AG09309 (cell line): ENCODE data around the gene EHD4.

Source experiments
- DNase-seq: peaks from one replicate; pipeline ENCODE4 v3.0.0-alpha.2; 2010; ENCODE audit warnings: low read depth
- H3K4me3 ChIP-seq: 2 replicates; pipeline ENCODE4 v1.5.1; 2011; ENCODE audit warnings: mild to moderate bottlenecking, low read depth, low read length, moderate library complexity; ENCODE audit not compliant: control insufficient read depth
- CTCF ChIP-seq: IDR thresholded peaks from 2 replicates; pipeline ENCODE4 v1.5.1; 2011; ENCODE audit warnings: mild to moderate bottlenecking, low read depth, low read length, inconsistent platforms; ENCODE audit not compliant: insufficient read depth, control insufficient read depth; ENCODE audit errors: missing control alignments

The EHD4 gene

GRCh38 chr15:41950489-41950888, 21.9 kb downstream of the EHD4 start:
- DNase-seq = no peak
- no peak for TF ChIP-seq CTCF
- H3K4me3 ChIP-seq = no peak overlapping the region

DNA sequence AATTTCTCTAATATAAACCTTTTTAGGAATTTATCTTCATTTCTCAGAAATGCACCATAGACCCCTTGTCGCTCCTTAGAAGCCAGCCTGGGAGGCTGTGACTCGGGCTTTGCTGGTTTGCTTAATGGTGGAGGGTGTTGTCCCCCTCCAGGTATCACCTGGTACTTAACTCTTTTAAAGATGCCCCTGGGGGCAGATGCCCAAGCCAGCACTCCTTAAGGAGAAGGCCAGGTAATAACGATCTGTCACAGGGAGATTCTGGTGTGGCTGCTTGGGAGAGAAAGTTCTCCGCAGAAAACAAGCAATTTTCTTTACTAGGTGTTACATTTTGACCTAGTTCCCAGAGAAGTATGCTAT, 22.3 kb downstream of the EHD4 start:
- H3K4me3 ChIP-seq = no peak overlapping the region
- no peak for DNase-seq

DNA sequence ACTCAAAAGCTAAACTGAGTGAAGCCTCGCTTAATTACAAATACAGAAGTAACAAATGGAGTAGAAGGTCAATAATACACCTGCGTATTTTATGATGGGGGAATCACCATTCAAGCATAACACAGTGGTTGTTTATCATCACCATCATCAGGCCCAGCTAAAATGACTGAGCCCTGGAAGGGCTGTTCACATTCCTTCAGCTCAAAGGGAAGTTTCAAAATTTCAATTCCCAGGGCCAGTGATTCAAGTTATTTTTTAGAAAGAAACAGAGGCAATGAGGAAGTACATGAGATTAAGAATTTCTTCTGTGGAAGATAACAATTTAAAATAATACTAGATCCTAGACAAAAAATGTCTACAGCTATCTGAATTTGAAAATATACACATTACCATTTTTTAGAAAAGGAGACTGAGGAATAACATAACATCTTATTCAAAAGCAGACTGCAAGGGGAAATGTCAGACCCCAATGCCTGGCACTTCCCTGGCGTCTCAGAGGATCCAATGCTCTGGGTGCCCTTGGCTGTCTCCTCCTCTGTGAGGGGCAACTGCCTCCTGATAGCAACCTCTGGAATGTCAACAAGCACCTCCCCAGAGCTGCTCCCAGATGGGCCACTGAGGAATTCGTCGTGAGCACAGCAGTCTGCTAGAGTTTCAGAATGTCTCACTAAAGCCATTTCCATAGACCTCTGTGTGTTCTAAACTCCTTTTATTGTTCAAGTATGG, 22.8 kb downstream of the EHD4 start:
- DNase-seq = no peak
- no peak overlapping the region for H3K4me3 ChIP-seq
- TF ChIP-seq CTCF = no peak

More for the DNA sequence above, 22.3 kb downstream of the EHD4 start:
- TF ChIP-seq CTCF = no peak

DNA sequence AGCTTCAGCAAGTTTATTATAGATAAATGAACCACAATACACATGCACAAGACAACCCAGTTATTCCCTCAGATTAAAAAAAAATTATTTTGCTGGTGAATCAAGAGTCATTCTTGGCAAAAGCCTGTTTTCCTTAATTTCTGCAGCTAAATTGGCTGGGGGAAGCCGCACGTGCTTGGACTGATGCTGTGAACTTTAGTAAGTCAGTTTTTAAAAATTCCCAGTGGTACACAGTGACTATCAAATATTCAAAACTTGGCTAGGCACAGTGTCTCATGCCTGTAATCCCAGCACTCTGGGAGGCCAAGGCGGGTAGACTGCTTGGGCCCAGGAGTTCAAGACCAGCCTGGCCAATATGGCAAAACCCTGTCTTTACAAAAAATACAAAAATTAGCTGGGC, 23.9 kb downstream of the EHD4 start:
- no peak for TF ChIP-seq CTCF
- no peak overlapping the region for H3K4me3 ChIP-seq
- DNase-seq = no peak

DNA sequence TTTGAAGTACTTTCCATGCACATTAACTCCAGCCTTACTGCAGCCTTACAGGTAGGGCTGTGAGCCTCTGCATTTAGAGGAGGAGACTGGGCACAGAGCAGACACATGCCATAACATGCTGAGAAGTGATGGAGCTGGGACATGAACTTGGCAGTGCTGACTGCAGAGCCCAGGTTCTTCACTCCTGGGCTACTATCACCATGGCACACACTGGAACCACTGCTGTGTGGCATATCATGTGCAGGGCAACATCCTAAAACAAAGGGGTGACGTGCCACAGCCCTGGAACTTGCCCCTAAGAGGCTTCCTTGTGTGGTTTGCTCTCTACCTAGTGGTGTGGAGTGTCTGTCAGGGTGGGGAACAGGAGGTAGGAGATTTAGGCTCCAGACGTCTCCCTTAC, 25.4 kb downstream of the EHD4 start:
- TF ChIP-seq CTCF = no peak
- no peak overlapping the region for H3K4me3 ChIP-seq

DNA sequence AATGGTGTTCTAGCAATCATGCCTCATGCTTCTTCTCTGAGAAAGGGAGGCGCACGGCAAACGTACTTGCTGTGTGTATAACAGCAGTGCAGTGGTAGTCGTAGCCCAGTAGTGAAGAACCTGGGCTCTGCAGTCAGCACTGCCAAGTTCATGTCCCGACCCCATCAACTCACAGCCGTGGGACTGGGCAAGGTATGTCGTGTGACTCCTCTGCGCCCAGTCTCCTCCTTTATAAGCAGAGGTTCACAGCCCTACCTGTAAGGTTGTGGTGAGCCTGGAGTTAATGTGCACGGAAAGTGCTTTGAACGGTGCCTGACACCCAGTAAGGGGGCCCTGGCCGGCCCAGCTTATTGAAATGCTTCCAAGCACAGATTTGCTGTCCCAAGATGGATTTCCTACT, 26.6 kb downstream of the EHD4 start:
- DNase-seq = no peak
- no peak overlapping the region for H3K4me3 ChIP-seq
- TF ChIP-seq CTCF = no peak

More for the DNA sequence above, 25.4 kb downstream of the EHD4 start:
- no peak for DNase-seq
